K562 (cell line): ENCODE data around the gene GALT. TPM values are rescaled to one million over a fixed set of nuclear protein-coding genes. Genes with fewer than 3 reads are reported as not detected.

Experiments
- BRD4 ChIP-seq: fragments of 200-600 bp; sonication (generic); IDR thresholded peaks from 2 replicates; pipeline ENCODE4 v1.6.1; 2017; ENCODE audit warnings: inconsistent platforms
- FUS ChIP-seq: fragments of 200-400 bp; formaldehyde crosslinking; optimal IDR thresholded peaks from 2 replicates; pipeline ENCODE3; 2017; ENCODE audit warnings: low read depth, low read length
- GTF3C2 ChIP-seq: IDR thresholded peaks from 3 replicates; pipeline ENCODE4 v1.6.1; 2011; ENCODE audit warnings: borderline replicate concordance, mild to moderate bottlenecking, moderate library complexity; ENCODE audit not compliant: insufficient read length; ENCODE audit errors: extremely low read depth
- JUNB ChIP-seq: fragments of 450-650 bp; formaldehyde crosslinking; conservative IDR thresholded peaks from 2 replicates; pipeline ENCODE4 v1.4.0; 2020; ENCODE audit warnings: mild to moderate bottlenecking
- PRPF4 ChIP-seq: fragments of 200-400 bp; formaldehyde crosslinking; IDR thresholded peaks from one replicate; pipeline ENCODE4 v1.6.1; 2017; ENCODE audit warnings: low read length, low read depth, mild to moderate bottlenecking; ENCODE audit not compliant: insufficient read depth, poor library complexity, severe bottlenecking
- SLC30A9 ChIP-seq: fragments of 250-450 bp; sonication (Bioruptor Pico); IDR thresholded peaks from 2 replicates; pipeline ENCODE4 v1.8.0; 2022; ENCODE audit warnings: mild to moderate bottlenecking, moderate library complexity
- SP2 ChIP-seq: IDR thresholded peaks from 2 replicates; pipeline ENCODE4 v1.6.1; 2011; ENCODE audit warnings: mild to moderate bottlenecking, low read depth, low read length, moderate library complexity; ENCODE audit not compliant: poor library complexity, severe bottlenecking; ENCODE audit errors: extremely low read depth
- U2AF2 ChIP-seq: fragments of 200-400 bp; formaldehyde crosslinking; optimal IDR thresholded peaks from 2 replicates; pipeline ENCODE3; 2017; ENCODE audit warnings: low read depth, mild to moderate bottlenecking, low read length
- VEZF1 ChIP-seq: fragments of 200-800 bp; sonication (Bioruptor generic); IDR thresholded peaks from 2 replicates; pipeline ENCODE4 v1.6.1; 2017; ENCODE audit warnings: missing genetic modification characterization, missing compliant biosample characterization
- ZHX1 ChIP-seq: fragments of 150-350 bp; conservative IDR thresholded peaks from 2 replicates; pipeline ENCODE4 v1.6.1; 2014; ENCODE audit warnings: low read length
- polyA plus RNA-seq, 8 experiments: library from polyadenylated mRNA; depleted of rRNA in 4 of 8; stranded (reverse) in 5 of 8; unstranded in 3 of 8; fragments of >200 nt; fragmentation: Nextera tagmentation in 2 of 8; fragmentation: Illumina TruSeq in 1 of 8; extraction: Ambion mirVana in 2 of 8; extraction: Trizol in 1 of 8; gene quantifications; 2 replicates each; pipeline versions ENCODE4 v1.2.1 to v1.2.3, GENCODE V29; 2011 to 2014; ENCODE audit warnings: inconsistent platforms in 1 of 8, missing spikeins in 1 of 8
- total RNA-seq, 7 experiments: library from RNA; depleted of rRNA in 6 of 7; stranded (reverse); fragments of >200 nt in 6 of 7; fragmentation: Illumina TruSeq in 2 of 7; extraction: Trizol in 2 of 7; gene quantifications; 2 replicates each; pipeline versions ENCODE4 v1.2.1 to v1.2.3, GENCODE V29; 2011 to 2021; ENCODE audit warnings: low replicate concordance in 1 of 7
- TF ChIP-seq, protein P1 (sequence below): fragments of 450-650 bp; IDR thresholded peaks from 2 replicates; pipeline ENCODE4 v1.6.1; 2016; ENCODE audit warnings: antibody characterized with exemption
- TF ChIP-seq, protein P2 (sequence below): fragments of 250-450 bp; sonication (Bioruptor Pico); IDR thresholded peaks from 2 replicates; pipeline ENCODE4 v1.8.0; 2021; ENCODE audit warnings: moderate library complexity, mild to moderate bottlenecking, inconsistent platforms
- TF ChIP-seq, protein P3 (sequence below), 2 experiments: fragments of 450-650 bp; IDR thresholded peaks; 2 replicates each; pipeline ENCODE4 v1.6.1; 2016

GALT gene
- total and polyA plus RNA-seq, 9 of the 15 experiments (the other 6 are each of a cell fraction or from before 2014, with no cell fraction given), result 7.3 to 29.2 (median 15.6) TPM

- TF ChIP-seq, protein P1, sequence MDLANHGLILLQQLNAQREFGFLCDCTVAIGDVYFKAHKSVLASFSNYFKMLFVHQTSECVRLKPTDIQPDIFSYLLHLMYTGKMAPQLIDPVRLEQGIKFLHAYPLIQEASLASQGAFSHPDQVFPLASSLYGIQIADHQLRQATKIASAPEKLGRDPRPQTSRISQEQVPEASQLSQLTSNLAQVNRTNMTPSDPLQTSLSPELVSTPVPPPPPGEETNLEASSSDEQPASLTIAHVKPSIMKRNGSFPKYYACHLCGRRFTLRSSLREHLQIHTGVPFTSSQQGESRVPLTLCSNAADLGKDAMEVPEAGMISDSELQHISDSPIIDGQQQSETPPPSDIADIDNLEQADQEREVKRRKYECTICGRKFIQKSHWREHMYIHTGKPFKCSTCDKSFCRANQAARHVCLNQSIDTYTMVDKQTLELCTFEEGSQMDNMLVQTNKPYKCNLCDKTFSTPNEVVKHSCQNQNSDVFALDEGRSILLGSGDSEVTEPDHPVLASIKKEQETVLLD, result no peak
- TF ChIP-seq PRPF4, result no peak
- no peak for TF ChIP-seq JUNB (CRISPR knock-in tag)
- no peak for TF ChIP-seq BRD4
- TF ChIP-seq, protein P2, sequence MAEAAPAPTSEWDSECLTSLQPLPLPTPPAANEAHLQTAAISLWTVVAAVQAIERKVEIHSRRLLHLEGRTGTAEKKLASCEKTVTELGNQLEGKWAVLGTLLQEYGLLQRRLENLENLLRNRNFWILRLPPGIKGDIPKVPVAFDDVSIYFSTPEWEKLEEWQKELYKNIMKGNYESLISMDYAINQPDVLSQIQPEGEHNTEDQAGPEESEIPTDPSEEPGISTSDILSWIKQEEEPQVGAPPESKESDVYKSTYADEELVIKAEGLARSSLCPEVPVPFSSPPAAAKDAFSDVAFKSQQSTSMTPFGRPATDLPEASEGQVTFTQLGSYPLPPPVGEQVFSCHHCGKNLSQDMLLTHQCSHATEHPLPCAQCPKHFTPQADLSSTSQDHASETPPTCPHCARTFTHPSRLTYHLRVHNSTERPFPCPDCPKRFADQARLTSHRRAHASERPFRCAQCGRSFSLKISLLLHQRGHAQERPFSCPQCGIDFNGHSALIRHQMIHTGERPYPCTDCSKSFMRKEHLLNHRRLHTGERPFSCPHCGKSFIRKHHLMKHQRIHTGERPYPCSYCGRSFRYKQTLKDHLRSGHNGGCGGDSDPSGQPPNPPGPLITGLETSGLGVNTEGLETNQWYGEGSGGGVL (CRISPR knock-in tag), result no peak
- no peak for TF ChIP-seq SLC30A9 (CRISPR knock-in tag)
- TF ChIP-seq SP2, result no peak
- no peak for TF ChIP-seq ZHX1
- TF ChIP-seq U2AF2, result no peak
- TF ChIP-seq, protein P3, sequence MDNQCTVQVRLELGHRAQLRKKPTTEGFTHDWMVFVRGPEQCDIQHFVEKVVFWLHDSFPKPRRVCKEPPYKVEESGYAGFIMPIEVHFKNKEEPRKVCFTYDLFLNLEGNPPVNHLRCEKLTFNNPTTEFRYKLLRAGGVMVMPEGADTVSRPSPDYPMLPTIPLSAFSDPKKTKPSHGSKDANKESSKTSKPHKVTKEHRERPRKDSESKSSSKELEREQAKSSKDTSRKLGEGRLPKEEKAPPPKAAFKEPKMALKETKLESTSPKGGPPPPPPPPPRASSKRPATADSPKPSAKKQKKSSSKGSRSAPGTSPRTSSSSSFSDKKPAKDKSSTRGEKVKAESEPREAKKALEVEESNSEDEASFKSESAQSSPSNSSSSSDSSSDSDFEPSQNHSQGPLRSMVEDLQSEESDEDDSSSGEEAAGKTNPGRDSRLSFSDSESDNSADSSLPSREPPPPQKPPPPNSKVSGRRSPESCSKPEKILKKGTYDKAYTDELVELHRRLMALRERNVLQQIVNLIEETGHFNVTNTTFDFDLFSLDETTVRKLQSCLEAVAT (IDR thresholded peaks at IDR 0.05), result no peak
- TF ChIP-seq FUS, result no peak
- peak; percentile 56 for TF ChIP-seq VEZF1 (CRISPR knock-in tag)
- TF ChIP-seq GTF3C2, result no peak
Observed at GRCh38 chr9:34611811-34612787, 34.4 kb upstream of the GALT start, which contains the start of gene RPP25L (continued).
